Fibroblast of mammary gland (primary cell): Measurements from ENCODE around the gene ZNF37A.
A peak's percentile ranks its signal among the peaks of the same experiment; 100 is the strongest.
"Not testable (repeated sequence)": the region's sequence is repeated elsewhere in the genome, so short reads cannot be mapped to it uniquely, and the experiment has no call there.

Experiments used
- DNase-seq: peaks from one replicate; pipeline ENCODE4 v3.0.0-alpha.2; 2010; ENCODE audit warnings: low read depth
- H3K4me3 ChIP-seq: 2 replicates; pipeline ENCODE4 v1.5.1; 2011; ENCODE audit warnings: low read depth, mild to moderate bottlenecking, low read length, moderate library complexity; ENCODE audit not compliant: control insufficient read depth
- TF ChIP-seq, protein P1 (sequence below): conservative IDR thresholded peaks from 2 replicates; pipeline ENCODE4 v1.5.1; 2011; ENCODE audit warnings: low read depth, low read length, inconsistent platforms; ENCODE audit not compliant: control insufficient read depth, insufficient read depth

The ZNF37A gene

DNA sequence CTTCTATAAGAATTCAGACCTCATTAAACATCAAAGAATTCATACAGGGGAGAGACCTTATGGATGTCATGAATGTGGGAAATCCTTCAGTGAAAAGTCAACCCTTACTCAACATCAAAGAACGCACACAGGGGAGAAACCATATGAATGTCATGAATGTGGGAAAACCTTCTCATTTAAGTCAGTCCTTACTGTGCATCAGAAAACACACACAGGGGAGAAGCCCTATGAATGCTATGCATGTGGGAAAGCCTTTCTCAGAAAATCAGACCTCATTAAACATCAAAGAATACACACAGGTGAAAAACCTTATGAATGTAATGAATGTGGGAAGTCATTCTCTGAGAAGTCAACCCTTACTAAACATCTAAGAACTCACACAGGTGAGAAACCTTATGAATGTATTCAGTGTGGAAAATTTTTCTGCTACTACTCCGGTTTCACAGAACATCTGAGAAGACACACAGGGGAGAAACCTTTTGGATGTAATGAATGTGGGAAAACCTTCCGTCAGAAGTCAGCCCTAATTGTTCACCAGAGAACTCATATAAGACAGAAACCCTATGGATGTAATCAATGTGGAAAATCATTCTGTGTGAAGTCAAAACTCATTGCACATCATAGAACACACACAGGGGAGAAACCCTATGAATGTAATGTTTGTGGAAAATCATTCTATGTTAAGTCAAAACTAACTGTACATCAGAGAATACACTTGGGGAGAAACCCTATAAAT lies 24.1 kb downstream of the ZNF37A start:
- peak; percentile 54 for DNase-seq
- TF ChIP-seq, protein P1, sequence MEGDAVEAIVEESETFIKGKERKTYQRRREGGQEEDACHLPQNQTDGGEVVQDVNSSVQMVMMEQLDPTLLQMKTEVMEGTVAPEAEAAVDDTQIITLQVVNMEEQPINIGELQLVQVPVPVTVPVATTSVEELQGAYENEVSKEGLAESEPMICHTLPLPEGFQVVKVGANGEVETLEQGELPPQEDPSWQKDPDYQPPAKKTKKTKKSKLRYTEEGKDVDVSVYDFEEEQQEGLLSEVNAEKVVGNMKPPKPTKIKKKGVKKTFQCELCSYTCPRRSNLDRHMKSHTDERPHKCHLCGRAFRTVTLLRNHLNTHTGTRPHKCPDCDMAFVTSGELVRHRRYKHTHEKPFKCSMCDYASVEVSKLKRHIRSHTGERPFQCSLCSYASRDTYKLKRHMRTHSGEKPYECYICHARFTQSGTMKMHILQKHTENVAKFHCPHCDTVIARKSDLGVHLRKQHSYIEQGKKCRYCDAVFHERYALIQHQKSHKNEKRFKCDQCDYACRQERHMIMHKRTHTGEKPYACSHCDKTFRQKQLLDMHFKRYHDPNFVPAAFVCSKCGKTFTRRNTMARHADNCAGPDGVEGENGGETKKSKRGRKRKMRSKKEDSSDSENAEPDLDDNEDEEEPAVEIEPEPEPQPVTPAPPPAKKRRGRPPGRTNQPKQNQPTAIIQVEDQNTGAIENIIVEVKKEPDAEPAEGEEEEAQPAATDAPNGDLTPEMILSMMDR = no peak

DNA sequence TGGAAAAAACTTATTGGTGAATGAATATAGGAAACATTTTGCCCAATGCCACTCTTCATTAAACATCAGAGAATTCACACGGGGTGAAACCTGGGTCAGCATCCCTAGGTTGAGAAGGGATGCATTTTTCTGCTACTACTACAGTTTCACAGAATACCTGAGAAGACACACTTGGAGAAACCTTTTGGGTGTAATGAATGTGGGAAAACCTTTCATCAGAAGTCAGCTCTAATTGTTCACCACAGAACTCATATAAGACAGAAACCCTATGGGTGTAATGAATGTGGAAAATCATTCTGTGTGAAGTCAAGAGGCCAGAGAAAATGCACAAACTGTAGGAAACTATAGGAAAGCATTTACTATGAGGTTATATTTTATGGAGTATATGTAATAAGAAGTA lies 24.9 kb downstream of the ZNF37A start:
- H3K4me3 ChIP-seq = no peak overlapping the region

More for the DNA sequence above, 24.1 kb downstream of the ZNF37A start:
- H3K4me3 ChIP-seq = no peak overlapping the region

DNA sequence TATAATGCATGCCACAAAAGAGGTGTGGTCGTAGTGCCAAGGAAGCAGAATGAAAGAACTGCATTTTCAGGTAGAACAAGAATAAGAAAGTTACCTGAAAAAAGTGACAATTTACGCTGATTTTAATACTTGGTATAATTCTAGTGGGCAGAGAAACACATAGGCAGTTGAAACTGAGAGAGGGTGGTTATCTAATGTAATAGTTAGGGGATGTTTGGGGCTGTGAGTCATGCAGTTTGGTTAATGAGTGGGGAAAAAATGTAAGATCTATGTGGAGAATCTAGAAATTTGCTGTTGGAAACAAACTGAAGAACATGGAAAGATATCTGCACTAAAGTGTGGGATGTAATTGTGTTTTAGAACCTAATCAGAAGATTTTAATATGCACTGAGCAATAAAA lies 33.7 kb downstream of the ZNF37A start:
- no peak overlapping the region for H3K4me3 ChIP-seq
- DNase-seq = no peak
- TF ChIP-seq, protein P1 = no peak

More for the DNA sequence above, 24.9 kb downstream of the ZNF37A start:
- TF ChIP-seq, protein P1 = no peak
- DNase-seq = no peak

DNA sequence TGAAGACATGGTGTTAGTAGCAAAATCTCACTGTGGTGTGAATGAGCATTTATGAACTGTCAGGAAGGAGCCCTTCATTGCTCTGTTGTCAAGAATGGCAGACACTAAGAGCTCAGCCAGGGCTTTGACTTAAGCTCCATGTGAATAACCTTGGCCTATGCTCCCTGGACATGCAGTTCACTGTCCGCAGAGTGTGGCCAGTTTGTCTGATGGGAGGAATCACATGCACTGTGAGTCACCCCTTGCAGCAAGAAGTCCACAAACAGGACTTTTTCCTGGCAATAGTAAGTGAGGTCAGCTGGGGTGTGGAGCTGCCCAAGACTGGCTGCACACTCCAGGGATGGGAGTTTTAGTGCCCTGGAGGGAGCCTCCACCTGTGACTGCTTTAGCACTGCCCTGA lies 49.5 kb downstream of the ZNF37A start:
- TF ChIP-seq, protein P1 = no peak
- H3K4me3 ChIP-seq = no peak overlapping the region
- peak; percentile 6 for DNase-seq

DNA sequence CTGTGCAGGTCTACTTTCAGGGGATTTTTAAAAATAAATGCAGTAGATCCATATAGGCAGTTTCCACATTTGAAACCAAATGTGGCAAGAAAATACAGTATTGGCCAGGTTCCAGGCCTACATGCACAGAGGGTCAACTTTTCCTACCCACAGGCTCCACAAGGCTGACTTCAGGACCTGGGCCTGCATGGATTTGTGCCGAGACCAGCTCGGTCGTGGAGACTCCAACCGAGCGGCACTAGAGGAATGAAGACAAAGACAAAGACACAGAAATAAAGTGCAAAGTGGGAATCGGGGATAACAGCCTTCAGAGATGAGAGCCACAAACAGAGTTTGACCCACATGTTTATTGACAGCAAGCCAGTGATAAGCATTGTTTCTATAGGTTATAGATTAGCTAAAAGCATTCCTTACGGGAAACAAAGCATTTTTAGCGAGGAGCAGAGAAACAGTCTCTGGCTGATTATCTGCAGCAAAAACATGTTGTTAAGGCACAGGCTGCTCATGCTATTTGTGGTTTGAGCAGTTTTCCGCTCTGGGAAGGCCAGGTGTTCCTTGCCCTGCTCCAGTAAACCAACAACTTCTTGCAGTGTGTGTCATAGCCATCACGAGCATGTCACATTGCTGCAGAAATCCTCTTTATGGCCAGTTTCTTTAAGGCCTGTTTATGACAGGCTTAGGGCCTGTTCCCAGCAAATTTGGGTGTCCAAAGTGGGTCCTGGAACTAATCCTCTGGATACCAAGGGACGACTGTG lies 52.6 kb downstream of the ZNF37A start:
- no peak for DNase-seq

DNA sequence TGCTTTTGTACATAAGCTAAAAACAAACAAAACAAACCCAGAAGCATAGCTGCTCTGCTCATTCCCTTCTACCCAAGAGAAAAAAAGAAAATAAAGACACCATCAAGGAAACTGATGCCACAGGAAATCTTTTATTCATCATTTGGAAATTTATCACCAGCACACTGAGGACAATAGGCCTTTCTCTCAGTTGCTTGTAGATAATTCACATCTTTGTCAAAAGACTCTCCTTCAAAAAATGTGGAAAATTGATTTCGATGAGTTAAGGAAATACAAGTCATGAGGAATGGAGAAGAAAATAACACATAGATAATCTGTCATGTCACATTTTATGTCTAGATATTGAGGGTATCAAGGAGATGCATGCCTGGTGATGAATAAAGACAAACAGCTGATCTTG lies 53.5 kb downstream of the ZNF37A start:
- no peak overlapping the region for H3K4me3 ChIP-seq
- TF ChIP-seq, protein P1 = no peak
- no peak for DNase-seq

More for the DNA sequence above, 52.6 kb downstream of the ZNF37A start:
- H3K4me3 ChIP-seq = no peak overlapping the region
- TF ChIP-seq, protein P1 = no peak

DNA sequence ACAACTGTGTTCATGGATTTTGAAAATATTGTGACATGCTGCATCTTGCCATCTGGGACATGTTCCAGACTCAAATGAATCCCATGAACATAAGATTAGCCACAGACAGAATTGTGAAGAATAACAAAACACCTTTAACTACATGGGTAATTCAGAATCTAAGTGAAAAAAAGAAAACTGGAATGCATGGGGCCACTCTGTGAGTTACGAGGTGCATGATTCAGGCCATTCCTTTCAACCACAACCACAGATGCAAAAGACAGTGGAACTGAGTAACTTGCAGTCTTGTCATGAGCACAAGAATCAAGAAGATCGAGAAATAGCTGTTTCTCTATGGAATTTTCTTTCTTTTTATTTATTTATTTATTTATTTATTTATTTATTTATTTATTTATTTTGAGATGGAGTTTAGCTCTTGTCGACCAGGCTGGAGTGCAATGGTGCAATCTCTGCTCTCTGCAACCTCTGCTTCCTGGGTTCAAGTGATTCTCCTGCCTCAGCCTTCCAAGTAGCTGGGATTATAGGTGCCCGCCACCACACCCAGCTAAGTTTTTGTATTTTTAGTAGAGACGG lies 56.8 kb downstream of the ZNF37A start:
- not testable (repeated sequence) for H3K4me3 ChIP-seq, DNase-seq
